NCI-H146 (cell line): ENCODE measurements around the gene C19orf25.

ENCODE experiments used
- DNase-seq: peaks from one replicate; lab custom pipeline; 2025; lab: John Stamatoyannopoulos, UW

C19orf25 gene

GRCh38 chr19:1466461-1467214, 12.4 kb downstream of the C19orf25 start:
- no peak for DNase-seq

GRCh38 chr19:1466018-1466460, 13.0 kb downstream of the C19orf25 start:
- DNase-seq: no peak

- no peak for DNase-seq
These were observed 13.6 kb downstream of the C19orf25 start for GRCh38 chr19:1465191-1466016.

GRCh38 chr19:1461862-1462261, 17.2 kb downstream of the C19orf25 start:
- no peak for DNase-seq

- no peak for DNase-seq
These were observed 18.7 kb downstream of the C19orf25 start for GRCh38 chr19:1460033-1460995.

- DNase-seq: no peak
These were observed 19.5 kb downstream of the C19orf25 start for GRCh38 chr19:1459479-1459878.

GRCh38 chr19:1457892-1458291, 21.1 kb downstream of the C19orf25 start:
- DNase-seq: no peak

- DNase-seq: no peak
These were observed 21.8 kb downstream of the C19orf25 start for GRCh38 chr19:1457031-1457739.

GRCh38 chr19:1456121-1456900, 22.7 kb downstream of the C19orf25 start:
- DNase-seq: no peak

- DNase-seq: peak; percentile 13
These were observed 23.5 kb downstream of the C19orf25 start for GRCh38 chr19:1455336-1456120.

- no peak for DNase-seq
These were observed 24.0 kb downstream of the C19orf25 start for GRCh38 chr19:1455002-1455335.

- DNase-seq: no peak
These were observed 25.3 kb downstream of the C19orf25 start for GRCh38 chr19:1453525-1454364.

- no peak for DNase-seq
These were observed 26.1 kb downstream of the C19orf25 start for GRCh38 chr19:1452802-1453524.

- DNase-seq: no peak
These were observed 26.9 kb downstream of the C19orf25 start for GRCh38 chr19:1451916-1452801.

GRCh38 chr19:1450735-1451731, 28.0 kb downstream of the C19orf25 start:
- DNase-seq: no peak
